GM21360 (cell line): ENCODE results near the gene POLA1.
"Not testable (repeated sequence)": the region's sequence is repeated elsewhere in the genome, so short reads cannot be mapped to it uniquely, and the experiment has no call there.

Experiments
- ATAC-seq: cut with Tn5 transposase; IDR thresholded peaks from one replicate; pipeline ENCODE4 v1.9.1; 2021; ENCODE audit warnings: mild to moderate bottlenecking, moderate library complexity; ENCODE audit not compliant: unreplicated experiment

POLA1 gene, protein sequence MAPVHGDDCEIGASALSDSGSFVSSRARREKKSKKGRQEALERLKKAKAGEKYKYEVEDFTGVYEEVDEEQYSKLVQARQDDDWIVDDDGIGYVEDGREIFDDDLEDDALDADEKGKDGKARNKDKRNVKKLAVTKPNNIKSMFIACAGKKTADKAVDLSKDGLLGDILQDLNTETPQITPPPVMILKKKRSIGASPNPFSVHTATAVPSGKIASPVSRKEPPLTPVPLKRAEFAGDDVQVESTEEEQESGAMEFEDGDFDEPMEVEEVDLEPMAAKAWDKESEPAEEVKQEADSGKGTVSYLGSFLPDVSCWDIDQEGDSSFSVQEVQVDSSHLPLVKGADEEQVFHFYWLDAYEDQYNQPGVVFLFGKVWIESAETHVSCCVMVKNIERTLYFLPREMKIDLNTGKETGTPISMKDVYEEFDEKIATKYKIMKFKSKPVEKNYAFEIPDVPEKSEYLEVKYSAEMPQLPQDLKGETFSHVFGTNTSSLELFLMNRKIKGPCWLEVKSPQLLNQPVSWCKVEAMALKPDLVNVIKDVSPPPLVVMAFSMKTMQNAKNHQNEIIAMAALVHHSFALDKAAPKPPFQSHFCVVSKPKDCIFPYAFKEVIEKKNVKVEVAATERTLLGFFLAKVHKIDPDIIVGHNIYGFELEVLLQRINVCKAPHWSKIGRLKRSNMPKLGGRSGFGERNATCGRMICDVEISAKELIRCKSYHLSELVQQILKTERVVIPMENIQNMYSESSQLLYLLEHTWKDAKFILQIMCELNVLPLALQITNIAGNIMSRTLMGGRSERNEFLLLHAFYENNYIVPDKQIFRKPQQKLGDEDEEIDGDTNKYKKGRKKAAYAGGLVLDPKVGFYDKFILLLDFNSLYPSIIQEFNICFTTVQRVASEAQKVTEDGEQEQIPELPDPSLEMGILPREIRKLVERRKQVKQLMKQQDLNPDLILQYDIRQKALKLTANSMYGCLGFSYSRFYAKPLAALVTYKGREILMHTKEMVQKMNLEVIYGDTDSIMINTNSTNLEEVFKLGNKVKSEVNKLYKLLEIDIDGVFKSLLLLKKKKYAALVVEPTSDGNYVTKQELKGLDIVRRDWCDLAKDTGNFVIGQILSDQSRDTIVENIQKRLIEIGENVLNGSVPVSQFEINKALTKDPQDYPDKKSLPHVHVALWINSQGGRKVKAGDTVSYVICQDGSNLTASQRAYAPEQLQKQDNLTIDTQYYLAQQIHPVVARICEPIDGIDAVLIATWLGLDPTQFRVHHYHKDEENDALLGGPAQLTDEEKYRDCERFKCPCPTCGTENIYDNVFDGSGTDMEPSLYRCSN (N-terminal part only)

DNA sequence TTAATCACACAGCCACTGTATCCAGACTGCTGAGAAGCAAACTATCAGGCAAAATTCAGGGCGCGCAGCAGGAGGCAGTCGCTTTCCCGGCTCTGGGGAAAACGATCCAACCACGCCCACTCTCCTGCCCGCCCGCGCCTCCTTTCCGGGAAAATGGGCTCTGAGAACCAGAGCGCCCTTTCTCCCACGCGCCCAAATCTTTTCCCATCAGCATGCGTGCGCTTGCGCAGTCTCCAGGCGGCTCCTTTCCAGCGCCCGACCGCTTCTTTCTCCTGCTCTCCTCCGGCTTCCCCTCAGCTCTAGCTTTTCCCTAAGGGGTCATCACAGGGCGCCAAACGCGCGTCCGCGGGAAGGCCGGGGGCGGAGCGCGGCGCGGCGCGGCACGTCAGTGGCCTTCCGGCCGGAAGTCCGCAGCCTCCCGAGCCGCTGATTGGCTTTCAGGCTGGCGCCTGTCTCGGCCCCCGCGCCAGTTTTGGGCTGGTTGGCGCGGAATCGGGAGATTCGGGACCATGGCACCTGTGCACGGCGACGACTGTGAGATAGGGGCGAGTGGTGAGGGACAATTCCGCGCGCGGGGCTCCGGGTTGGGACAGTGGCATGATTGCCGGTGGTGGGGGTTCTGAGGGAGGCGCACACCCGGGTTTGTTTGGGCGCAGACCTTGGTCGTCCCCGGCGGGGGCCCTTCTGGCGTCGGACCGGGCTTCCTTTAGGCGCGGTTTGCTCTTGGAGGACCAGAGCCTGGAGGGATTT lies at the start of gene POLA1:
TSS of gene POLA1 (plus strand) at position 466 of the 750 bp plus-strand sequence. CDS start at position 510, 44 bp downstream.
- ATAC-seq: peak; percentile 91

GRCh38 chrX:24646006-24646405 lies 47.7 kb upstream of the POLA1 start:
- ATAC-seq: no peak

GRCh38 chrX:24646745-24647182 lies 47.0 kb upstream of the POLA1 start:
- peak; percentile 14 for ATAC-seq

DNA sequence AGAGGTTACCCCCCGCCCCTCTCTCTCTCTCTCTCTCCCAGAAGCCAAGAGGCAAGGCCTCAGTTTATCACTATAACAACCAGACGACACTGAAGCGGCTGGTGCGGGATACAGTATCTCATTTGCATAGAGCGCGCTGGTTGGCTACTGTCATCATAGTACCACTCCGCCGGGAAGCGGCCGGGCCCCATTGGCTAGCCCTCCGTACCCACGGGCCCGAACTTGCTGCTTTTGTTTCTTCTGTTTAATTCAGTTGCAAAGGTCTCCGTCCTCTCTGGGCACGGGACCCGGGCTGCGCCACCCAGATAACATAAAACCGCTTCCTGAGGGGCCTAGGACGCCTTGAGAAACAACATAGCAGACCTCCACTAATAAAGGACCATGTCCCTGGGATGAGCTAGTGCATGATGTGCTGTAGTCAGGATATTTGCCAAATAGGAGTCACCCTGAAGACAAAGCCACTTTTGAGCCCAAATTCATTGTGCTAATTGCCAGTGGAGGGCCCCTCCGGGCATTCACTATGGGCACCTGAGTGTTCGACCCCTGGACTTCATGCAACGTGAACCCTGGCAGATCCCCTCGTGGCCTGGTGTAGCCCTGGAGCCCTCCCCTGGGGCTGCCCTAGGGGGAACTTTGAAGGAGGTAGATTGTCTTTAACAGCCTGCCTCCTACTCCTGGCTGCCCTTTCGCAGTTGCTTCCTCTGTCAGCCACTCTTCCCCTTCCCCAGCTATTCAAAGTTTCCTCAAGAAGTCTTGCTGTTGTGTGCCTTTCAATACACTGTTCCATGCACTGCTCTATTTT lies 46.3 kb upstream of the POLA1 start, which contains the start of gene PCYT1B:
TSS of gene PCYT1B (minus strand) at position 91 of the 802 bp plus-strand sequence. CDS start 242 bp downstream, outside the sequence.
- ATAC-seq: peak; percentile 89

DNA sequence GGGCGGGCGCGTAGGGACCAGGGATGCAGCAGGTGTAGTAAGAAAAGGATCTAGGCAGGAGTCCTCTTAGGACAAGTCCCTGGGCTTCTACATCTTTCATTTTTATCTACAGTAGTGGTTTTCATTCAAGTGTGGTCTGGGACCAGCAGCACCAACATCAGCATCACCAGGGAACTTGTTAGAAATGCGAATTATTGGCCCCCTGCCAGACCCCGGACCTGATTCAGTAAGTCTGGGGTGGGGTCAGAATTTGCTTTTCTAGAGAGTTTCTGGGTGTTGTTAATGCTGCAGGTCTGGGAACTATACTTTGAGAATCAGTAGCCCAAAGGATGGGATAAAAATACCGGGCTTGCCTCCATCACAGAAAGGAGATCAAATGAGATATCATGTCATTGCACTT lies 45.2 kb upstream of the POLA1 start:
- no peak for ATAC-seq

GRCh38 chrX:24651783-24652182 lies 41.9 kb upstream of the POLA1 start:
- no peak for ATAC-seq

- ATAC-seq: not testable (repeated sequence)
Measured at GRCh38 chrX:24655679-24656078, 38.0 kb upstream of the POLA1 start.

DNA sequence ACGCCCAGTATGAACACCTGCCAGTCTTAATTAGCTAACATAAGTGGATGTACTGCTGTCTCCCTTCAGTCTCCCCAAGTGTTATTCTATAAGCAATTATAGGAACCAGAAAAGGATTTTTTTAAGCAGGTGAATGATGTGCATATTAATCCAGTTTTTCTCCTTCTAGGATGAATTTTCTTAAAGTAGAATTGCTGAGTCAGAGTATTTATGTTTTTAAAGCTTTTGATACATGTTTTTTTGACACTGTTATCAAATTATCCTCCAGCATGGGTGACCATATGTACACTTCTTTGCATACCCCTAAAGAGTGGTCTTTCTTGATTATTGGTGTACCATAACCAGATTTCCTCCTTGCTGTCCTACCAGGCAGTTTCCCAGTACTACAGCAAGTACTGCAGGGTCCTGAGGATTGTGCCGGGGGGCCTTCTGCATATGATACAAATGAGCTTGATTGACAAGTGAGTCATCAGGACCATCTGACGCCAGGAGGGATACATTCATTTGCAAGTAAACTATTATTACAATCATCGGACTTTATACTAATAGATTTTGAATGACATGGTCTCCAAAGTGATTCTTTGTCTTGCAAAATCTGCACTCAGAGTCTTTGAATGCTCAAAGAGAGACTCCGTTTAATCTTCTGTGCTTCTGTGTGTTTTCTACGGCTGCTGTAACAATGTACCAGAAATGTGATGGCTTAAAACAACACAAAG lies 35.9 kb upstream of the POLA1 start:
- no peak for ATAC-seq

- ATAC-seq: no peak
Measured at GRCh38 chrX:24658421-24658820, 35.3 kb upstream of the POLA1 start.

GRCh38 chrX:24659106-24659505 lies 34.6 kb upstream of the POLA1 start:
- ATAC-seq: no peak

DNA sequence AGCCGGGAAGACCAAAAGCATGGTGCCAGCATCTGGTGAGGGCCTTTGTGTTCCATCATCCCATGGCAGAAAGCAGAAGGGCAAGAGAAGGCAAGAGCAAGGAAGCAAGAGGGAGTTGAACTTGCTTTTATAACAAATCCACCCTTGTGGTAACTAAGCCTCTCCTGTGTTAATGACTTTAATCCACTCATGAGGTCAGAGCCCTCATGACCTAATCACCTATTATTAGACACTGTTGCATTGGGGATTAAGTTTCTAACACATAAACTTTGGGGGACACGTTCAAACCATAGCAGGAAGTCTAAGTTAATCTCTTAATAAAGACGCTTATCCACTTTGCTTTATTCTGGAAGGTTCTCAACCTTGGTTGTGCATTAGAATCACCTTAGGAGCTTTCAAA lies 34.1 kb upstream of the POLA1 start:
- no peak for ATAC-seq

GRCh38 chrX:24661292-24661691 lies 32.4 kb upstream of the POLA1 start:
- ATAC-seq: no peak

GRCh38 chrX:24662352-24662751 lies 31.4 kb upstream of the POLA1 start:
- ATAC-seq: no peak

GRCh38 chrX:24668111-24668510 lies 25.6 kb upstream of the POLA1 start:
- no peak for ATAC-seq

DNA sequence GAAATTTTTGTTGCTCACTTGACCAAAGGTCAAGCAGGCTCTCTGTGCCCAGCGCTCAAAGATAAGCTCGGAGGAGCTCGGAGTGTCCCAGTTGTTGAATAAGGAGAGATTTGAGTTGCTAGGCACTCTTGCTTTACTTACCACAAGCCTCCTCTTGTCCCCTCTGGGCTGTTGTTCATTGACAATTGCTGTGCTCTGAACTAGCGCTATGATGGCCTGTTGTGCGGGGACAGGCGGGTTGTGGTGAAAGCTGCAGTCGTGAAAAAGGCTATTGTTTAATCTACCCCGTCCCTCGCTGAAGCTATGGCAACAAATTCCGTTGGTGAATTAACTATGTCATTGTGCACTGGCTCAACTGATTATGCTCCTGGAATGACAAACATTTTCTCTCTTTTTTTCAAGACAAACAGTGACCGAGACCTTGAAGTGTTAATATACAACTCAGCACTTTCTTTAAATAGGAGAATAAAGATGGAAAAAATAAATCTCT lies 21.0 kb upstream of the POLA1 start:
- ATAC-seq: no peak

GRCh38 chrX:24673424-24673823 lies 20.3 kb upstream of the POLA1 start:
- no peak for ATAC-seq

GRCh38 chrX:24676403-24677024 lies 17.2 kb upstream of the POLA1 start:
- ATAC-seq: no peak
